ENCODE results near the gene SPARCL1.

SPARCL1 gene

GRCh38 chr4:87527431-87528220, 1.6 kb downstream of the SPARCL1 start:
- H3K4me3 Mint-ChIP-seq: no peak overlapping the region
- CTCF ChIA-PET: no interaction called here
- no peaks in the 10 kb centered on the region for H3K4me1 Mint-ChIP-seq
- DNase-seq: no peak
- H3K27ac Mint-ChIP-seq: no peak overlapping the region
- H3K27me3 Mint-ChIP-seq: no peaks in the 10 kb centered on the region
- no peaks in the 10 kb centered on the region for H3K36me3 Mint-ChIP-seq
- peaks cover 14% of the 10 kb centered on the region for H3K9me3 Mint-ChIP-seq

- Mint-ChIP-seq H3K4me1 (no peaks in the 10 kb centered on the region), H3K27ac (no peak overlapping the region), H3K36me3 (no peaks in the 10 kb centered on the region), H3K4me3 (no peak overlapping the region), H3K9me3 (peaks cover 14% of the 10 kb centered on the region), H3K27me3 (no peaks in the 10 kb centered on the region)
- no peak for DNase-seq
- CTCF ChIA-PET: no interaction called here
These were observed 3.4 kb downstream of the SPARCL1 start for GRCh38 chr4:87525636-87526295.

- H3K27ac Mint-ChIP-seq: no peak overlapping the region
- no peaks in the 10 kb centered on the region for H3K4me1 Mint-ChIP-seq
- no peaks in the 10 kb centered on the region for H3K27me3 Mint-ChIP-seq
- no peak for DNase-seq
- H3K9me3 Mint-ChIP-seq: peaks cover 14% of the 10 kb centered on the region
- CTCF ChIA-PET: no interaction called here
- H3K4me3 Mint-ChIP-seq: no peak overlapping the region
- no peaks in the 10 kb centered on the region for H3K36me3 Mint-ChIP-seq
These were observed 4.7 kb downstream of the SPARCL1 start for GRCh38 chr4:87524456-87524855.

GRCh38 chr4:87523307-87523706, 5.9 kb downstream of the SPARCL1 start:
- no peaks in the 10 kb centered on the region for H3K27me3 Mint-ChIP-seq
- no peak overlapping the region for H3K27ac Mint-ChIP-seq
- no peaks in the 10 kb centered on the region for H3K4me1 Mint-ChIP-seq
- H3K9me3 Mint-ChIP-seq: peaks cover 14% of the 10 kb centered on the region
- no peak for DNase-seq
- H3K4me3 Mint-ChIP-seq: no peak overlapping the region
- H3K36me3 Mint-ChIP-seq: no peaks in the 10 kb centered on the region
- CTCF ChIA-PET: no interaction called here

GRCh38 chr4:87521757-87522374, 7.3 kb downstream of the SPARCL1 start:
- H3K4me3 Mint-ChIP-seq: no peak overlapping the region
- no peaks in the 10 kb centered on the region for H3K4me1 Mint-ChIP-seq
- DNase-seq: no peak
- H3K27me3 Mint-ChIP-seq: peaks cover under 1% of the 10 kb centered on the region
- H3K27ac Mint-ChIP-seq: no peak overlapping the region
- H3K36me3 Mint-ChIP-seq: no peaks in the 10 kb centered on the region
- peaks cover 14% of the 10 kb centered on the region for H3K9me3 Mint-ChIP-seq
- CTCF ChIA-PET: no interaction called here

- Mint-ChIP-seq H3K9me3 (peaks cover 14% of the 10 kb centered on the region), H3K4me1 (no peaks in the 10 kb centered on the region), H3K36me3 (no peaks in the 10 kb centered on the region), H3K27me3 (peaks cover 6% of the 10 kb centered on the region), H3K4me3 (no peak overlapping the region), H3K27ac (no peak overlapping the region)
- DNase-seq: no peak
- CTCF ChIA-PET: no interaction called here
These were observed 7.9 kb downstream of the SPARCL1 start for GRCh38 chr4:87521319-87521718.

- CTCF ChIA-PET: no interaction called here
- no peak overlapping the region for H3K27ac Mint-ChIP-seq
- H3K36me3 Mint-ChIP-seq: no peaks in the 10 kb centered on the region
- no peak overlapping the region for H3K4me3 Mint-ChIP-seq
- no peak for DNase-seq
- no peaks in the 10 kb centered on the region for H3K9me3 Mint-ChIP-seq
- peaks cover 6% of the 10 kb centered on the region for H3K27me3 Mint-ChIP-seq
- no peaks in the 10 kb centered on the region for H3K4me1 Mint-ChIP-seq
These were observed 11.6 kb downstream of the SPARCL1 start for GRCh38 chr4:87517621-87518020.

- no peaks in the 10 kb centered on the region for H3K4me1 Mint-ChIP-seq
- H3K9me3 Mint-ChIP-seq: no peaks in the 10 kb centered on the region
- CTCF ChIA-PET: no interaction called here
- H3K27ac Mint-ChIP-seq: no peak overlapping the region
- no peak overlapping the region for H3K4me3 Mint-ChIP-seq
- no peaks in the 10 kb centered on the region for H3K36me3 Mint-ChIP-seq
- H3K27me3 Mint-ChIP-seq: peaks cover 6% of the 10 kb centered on the region
- DNase-seq: no peak
These were observed 12.5 kb downstream of the SPARCL1 start for GRCh38 chr4:87516683-87517082.

- Mint-ChIP-seq H3K9me3 (no peaks in the 10 kb centered on the region), H3K36me3 (no peaks in the 10 kb centered on the region), H3K27me3 (peaks cover 6% of the 10 kb centered on the region), H3K27ac (no peak overlapping the region), H3K4me1 (no peaks in the 10 kb centered on the region), H3K4me3 (no peak overlapping the region)
- CTCF ChIA-PET: no interaction called here
- DNase-seq: no peak
These were observed 16.8 kb downstream of the SPARCL1 start for GRCh38 chr4:87512400-87512799.

GRCh38 chr4:87511500-87511899, 17.7 kb downstream of the SPARCL1 start:
- no peak for DNase-seq
- Mint-ChIP-seq H3K4me1 (no peaks in the 10 kb centered on the region), H3K27me3 (peaks cover 1% of the 10 kb centered on the region), H3K4me3 (no peak overlapping the region), H3K9me3 (no peaks in the 10 kb centered on the region), H3K27ac (no peak overlapping the region), H3K36me3 (no peaks in the 10 kb centered on the region)
- CTCF ChIA-PET: no interaction called here

- Mint-ChIP-seq H3K4me3 (no peak overlapping the region), H3K36me3 (no peaks in the 10 kb centered on the region), H3K4me1 (no peaks in the 10 kb centered on the region), H3K27ac (no peak overlapping the region), H3K9me3 (no peaks in the 10 kb centered on the region), H3K27me3 (no peaks in the 10 kb centered on the region)
- no peak for DNase-seq
- CTCF ChIA-PET: no interaction called here
These were observed 18.4 kb downstream of the SPARCL1 start for GRCh38 chr4:87510747-87511146.

GRCh38 chr4:87506974-87507701, 22.0 kb downstream of the SPARCL1 start:
- CTCF ChIA-PET: no interaction called here
- no peak for DNase-seq
- Mint-ChIP-seq H3K36me3 (no peaks in the 10 kb centered on the region), H3K9me3 (no peaks in the 10 kb centered on the region), H3K4me3 (no peak overlapping the region), H3K27ac (no peak overlapping the region), H3K4me1 (no peaks in the 10 kb centered on the region), H3K27me3 (no peaks in the 10 kb centered on the region)

- CTCF ChIA-PET: no interaction called here
- H3K4me3 Mint-ChIP-seq: no peak overlapping the region
- no peaks in the 10 kb centered on the region for H3K36me3 Mint-ChIP-seq
- no peaks in the 10 kb centered on the region for H3K27me3 Mint-ChIP-seq
- no peak for DNase-seq
- no peaks in the 10 kb centered on the region for H3K9me3 Mint-ChIP-seq
- no peak overlapping the region for H3K27ac Mint-ChIP-seq
- H3K4me1 Mint-ChIP-seq: no peaks in the 10 kb centered on the region
These were observed 23.3 kb downstream of the SPARCL1 start for GRCh38 chr4:87505862-87506261.

- CTCF ChIA-PET: no interaction called here
- H3K27ac Mint-ChIP-seq: no peak overlapping the region
- no peak overlapping the region for H3K4me3 Mint-ChIP-seq
These were observed 26.5 kb downstream of the SPARCL1 start for GRCh38 chr4:87502580-87503238.

More at GRCh38 chr4:87502580-87503238, 26.5 kb downstream of the SPARCL1 start:
- DNase-seq: no peak
- Mint-ChIP-seq H3K27me3 (no peaks in the 10 kb centered on the region), H3K36me3 (no peaks in the 10 kb centered on the region), H3K9me3 (no peaks in the 10 kb centered on the region), H3K4me1 (peaks cover 4% of the 10 kb centered on the region)
